GM12873 (cell line): ENCODE results near the gene LYPD4.

Source experiments
- TF ChIP-seq, protein P1 (sequence below): IDR thresholded peaks from 2 replicates; pipeline ENCODE4 v1.5.1; 2012; ENCODE audit warnings: low read depth, mild to moderate bottlenecking, moderate library complexity, low read length, control low read depth; ENCODE audit not compliant: insufficient read depth; ENCODE audit errors: missing control alignments

LYPD4 gene

GRCh38 chr19:41886761-41887710 lies 42.6 kb upstream of the LYPD4 start:
- TF ChIP-seq, protein P1, sequence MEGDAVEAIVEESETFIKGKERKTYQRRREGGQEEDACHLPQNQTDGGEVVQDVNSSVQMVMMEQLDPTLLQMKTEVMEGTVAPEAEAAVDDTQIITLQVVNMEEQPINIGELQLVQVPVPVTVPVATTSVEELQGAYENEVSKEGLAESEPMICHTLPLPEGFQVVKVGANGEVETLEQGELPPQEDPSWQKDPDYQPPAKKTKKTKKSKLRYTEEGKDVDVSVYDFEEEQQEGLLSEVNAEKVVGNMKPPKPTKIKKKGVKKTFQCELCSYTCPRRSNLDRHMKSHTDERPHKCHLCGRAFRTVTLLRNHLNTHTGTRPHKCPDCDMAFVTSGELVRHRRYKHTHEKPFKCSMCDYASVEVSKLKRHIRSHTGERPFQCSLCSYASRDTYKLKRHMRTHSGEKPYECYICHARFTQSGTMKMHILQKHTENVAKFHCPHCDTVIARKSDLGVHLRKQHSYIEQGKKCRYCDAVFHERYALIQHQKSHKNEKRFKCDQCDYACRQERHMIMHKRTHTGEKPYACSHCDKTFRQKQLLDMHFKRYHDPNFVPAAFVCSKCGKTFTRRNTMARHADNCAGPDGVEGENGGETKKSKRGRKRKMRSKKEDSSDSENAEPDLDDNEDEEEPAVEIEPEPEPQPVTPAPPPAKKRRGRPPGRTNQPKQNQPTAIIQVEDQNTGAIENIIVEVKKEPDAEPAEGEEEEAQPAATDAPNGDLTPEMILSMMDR, result no peak

GRCh38 chr19:41883821-41884733 lies 39.6 kb upstream of the LYPD4 start:
- TF ChIP-seq, protein P1, result no peak

GRCh38 chr19:41883463-41883820 lies 39.0 kb upstream of the LYPD4 start:
- TF ChIP-seq, protein P1, result no peak

- TF ChIP-seq, protein P1, result no peak
Observed at GRCh38 chr19:41882568-41883462, 38.3 kb upstream of the LYPD4 start, which contains the start of gene ARHGEF1. Gene ARHGEF1, plus strand, starts transcription at chr19:41883184. Its CDS starts 4,899 bp downstream, at chr19:41888083.

GRCh38 chr19:41880329-41880708 lies 35.8 kb upstream of the LYPD4 start:
- TF ChIP-seq, protein P1, result no peak

DNA sequence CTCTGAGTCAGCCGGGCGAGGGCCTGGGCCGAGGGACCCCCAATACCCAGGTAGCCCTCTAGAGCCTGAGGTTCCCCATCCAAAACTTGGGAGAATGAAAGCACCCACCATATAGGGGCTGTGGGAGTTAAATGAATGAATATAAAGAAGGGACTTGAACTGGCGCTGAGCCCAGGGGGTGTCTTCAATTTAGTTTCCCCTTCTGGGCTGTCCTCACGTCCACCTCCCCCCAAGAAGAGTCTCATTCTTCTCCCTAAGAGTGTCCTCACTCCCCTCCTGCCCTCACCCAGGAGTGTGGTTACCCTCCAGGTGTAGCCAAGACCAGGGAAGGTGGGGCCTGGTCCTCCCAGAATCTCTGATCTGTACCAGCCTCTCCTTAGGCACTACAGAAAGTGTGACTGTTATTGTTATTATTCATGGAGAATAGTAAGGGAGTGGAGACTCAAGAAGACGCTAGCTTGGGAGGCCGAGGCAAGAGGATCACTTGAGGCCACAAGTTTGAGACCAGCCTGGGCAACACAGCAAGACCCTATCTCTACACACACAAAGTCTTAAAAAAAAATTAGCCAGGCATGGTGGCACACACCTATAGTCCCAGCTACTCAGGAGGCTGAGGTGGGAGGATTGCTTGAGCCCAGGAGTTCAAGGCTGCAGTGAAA lies 35.3 kb upstream of the LYPD4 start:
- TF ChIP-seq, protein P1, result no peak
